GM12865 (cell line): ENCODE results near the gene IL17RD.

Experiments
- DNase-seq: peaks from one replicate; pipeline ENCODE4 v3.0.0; 2010; ENCODE audit warnings: low read depth
- H3K4me3 ChIP-seq: 2 replicates; pipeline ENCODE4 v1.5.1; 2011; ENCODE audit warnings: mild to moderate bottlenecking, low read depth, low read length, control low read depth
- TF ChIP-seq, protein P1 (sequence below): IDR thresholded peaks from 2 replicates; pipeline ENCODE4 v1.5.1; 2011; ENCODE audit warnings: low read length, control low read depth, low read depth, inconsistent platforms; ENCODE audit not compliant: insufficient read depth; ENCODE audit errors: missing control alignments

The IL17RD gene

DNA sequence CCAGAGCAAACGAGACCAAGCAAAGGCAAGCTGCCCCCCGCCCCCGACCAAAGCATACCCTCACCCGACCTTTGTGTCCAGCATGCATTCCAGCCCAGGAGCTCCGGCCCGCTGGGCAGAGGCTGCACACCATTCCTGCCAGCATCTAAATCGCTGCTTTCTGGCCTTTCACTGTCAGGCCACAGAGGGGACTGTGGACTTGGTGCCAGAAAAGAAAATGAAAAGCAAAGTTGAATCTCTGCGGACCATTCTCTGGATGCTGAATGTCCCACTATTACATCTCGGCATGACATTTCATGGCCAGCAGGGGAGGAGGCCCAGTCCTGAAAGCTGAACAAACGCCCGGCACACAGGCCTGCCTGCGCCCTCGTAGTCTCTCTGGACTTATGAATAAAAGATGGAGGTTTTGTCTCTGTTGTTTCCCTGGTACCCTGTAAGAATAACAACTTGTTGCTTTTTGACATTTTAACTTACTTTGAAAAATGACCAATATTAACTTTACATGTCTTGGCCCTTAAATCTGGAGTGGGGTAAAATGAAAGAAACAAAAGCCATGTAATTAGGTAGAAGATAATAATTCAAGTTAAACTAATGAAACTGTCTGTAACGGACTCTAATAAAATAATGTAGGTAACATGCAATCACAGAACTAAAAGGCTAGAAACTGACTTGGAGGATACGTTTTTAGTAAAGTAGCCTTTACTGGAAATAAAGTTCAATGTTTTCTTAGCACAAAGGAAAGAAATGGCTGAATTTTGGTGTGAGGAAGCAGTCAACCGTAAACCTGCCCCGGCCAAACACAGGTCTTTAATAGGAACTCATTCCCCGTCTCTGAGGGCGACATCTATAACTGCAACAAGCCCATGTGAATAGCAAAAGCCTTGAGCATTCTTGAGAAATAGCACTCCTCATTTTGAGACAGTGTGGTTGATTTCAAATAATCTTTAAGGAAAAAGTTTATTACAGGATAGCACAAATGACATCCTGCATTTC, 12.7 kb downstream of the IL17RD start:
- H3K4me3 ChIP-seq: no peak overlapping the region
- no peak for DNase-seq

DNA sequence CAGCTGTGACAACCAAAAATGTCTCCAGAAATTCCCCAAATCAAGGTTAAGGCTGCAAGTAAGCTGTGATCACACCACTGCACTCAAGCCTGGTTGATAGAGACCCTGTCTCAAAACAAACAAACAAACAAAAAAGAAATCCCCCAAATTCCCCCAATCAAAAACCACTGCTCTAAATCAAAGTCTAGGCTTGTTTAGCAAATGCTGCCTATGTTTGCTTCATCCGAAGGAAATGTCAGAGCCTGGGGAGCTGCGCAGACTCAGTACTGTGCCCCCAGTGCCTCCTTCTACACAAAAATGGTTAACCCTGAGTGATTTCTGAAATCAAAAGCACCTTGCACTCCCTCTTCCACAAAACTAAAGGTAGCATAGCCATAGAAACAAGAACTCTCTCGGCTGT, 13.4 kb downstream of the IL17RD start:
- TF ChIP-seq, protein P1, sequence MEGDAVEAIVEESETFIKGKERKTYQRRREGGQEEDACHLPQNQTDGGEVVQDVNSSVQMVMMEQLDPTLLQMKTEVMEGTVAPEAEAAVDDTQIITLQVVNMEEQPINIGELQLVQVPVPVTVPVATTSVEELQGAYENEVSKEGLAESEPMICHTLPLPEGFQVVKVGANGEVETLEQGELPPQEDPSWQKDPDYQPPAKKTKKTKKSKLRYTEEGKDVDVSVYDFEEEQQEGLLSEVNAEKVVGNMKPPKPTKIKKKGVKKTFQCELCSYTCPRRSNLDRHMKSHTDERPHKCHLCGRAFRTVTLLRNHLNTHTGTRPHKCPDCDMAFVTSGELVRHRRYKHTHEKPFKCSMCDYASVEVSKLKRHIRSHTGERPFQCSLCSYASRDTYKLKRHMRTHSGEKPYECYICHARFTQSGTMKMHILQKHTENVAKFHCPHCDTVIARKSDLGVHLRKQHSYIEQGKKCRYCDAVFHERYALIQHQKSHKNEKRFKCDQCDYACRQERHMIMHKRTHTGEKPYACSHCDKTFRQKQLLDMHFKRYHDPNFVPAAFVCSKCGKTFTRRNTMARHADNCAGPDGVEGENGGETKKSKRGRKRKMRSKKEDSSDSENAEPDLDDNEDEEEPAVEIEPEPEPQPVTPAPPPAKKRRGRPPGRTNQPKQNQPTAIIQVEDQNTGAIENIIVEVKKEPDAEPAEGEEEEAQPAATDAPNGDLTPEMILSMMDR: no peak
- no peak for DNase-seq
- H3K4me3 ChIP-seq: no peak overlapping the region

More for the DNA sequence above, 12.7 kb downstream of the IL17RD start:
- TF ChIP-seq, protein P1: no peak

DNA sequence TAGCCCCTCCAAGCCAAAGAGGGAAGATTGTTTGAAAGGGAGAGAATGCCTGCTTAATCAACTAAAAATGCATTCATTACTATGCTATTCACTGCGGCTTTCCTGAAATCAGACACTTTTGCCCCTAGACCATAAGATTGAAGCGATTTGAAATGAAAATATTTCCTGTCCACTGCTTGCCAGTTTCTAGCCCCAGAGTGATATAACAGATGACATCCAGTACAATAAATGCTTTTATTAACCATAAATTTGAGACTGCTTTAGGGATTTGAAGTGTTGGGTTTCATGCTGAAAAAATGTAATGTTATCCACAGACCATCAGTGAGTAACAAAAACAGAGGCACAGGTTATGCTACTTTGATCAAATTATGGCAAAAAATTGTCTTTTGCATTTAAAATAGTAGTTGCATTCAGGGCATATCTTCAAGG, 14.1 kb downstream of the IL17RD start:
- DNase-seq: no peak
- TF ChIP-seq, protein P1: no peak
- H3K4me3 ChIP-seq: no peak overlapping the region

DNA sequence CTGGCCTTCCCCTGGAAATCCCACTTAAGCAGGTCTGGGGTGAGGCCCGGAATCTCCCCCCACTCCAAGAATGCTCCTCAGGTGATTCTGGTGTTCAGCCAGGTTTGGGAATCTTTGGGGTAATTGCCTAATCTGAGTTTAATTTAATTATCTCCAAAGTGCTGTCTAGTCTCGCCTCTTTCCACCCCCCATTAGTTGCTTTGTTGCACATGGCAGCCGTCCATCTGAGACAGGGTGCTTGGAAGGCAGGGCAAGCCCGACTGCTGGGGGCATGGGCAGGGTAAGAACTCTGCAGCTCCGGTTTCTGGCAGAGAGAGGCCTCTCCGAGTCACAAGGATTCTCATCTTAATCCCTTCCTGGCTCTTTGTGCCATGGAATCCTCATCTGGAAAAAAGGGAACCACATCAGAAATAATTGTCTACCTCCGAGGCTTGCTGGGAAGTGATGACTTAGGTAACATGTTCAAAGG, 15.0 kb downstream of the IL17RD start:
- DNase-seq: no peak
- TF ChIP-seq, protein P1: no peak
- no peak overlapping the region for H3K4me3 ChIP-seq

DNA sequence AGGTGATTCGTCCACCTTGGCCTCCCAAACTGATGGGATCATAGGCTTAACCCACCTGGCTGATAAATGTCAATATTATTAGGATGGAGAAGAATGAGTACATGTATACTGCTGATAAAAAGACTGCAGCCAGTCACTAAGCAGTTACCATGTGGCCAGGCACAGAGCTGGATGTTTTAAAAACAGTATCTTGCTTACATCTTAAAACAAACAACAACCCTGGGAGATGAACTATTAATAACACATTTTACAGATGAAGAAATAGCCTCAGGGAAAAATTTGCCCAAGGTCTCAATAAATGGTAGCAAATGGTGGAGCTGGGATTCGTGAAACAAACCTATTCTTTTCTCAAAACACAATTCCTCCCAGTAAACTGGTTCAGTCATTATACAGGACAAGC, 18.1 kb downstream of the IL17RD start:
- H3K4me3 ChIP-seq: no peak overlapping the region
- TF ChIP-seq, protein P1: no peak
- no peak for DNase-seq

DNA sequence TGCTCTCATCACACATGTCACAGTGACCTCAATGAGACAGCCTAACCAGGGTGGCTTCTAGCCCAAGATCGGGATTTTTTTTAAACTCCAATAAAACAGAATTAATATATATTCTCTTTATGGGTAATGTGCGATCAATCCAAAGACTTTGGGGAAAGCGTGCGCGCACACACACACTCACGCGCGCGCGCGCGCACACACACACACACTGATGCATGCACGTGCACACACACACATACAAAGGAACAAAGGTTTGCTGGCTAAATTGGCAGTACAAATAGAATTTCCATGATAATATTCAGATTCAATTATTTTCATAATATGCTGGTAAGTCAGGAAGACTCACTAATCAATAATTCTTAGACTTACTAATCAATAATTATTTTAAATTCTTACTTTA, 19.3 kb downstream of the IL17RD start:
- no peak overlapping the region for H3K4me3 ChIP-seq
- TF ChIP-seq, protein P1: no peak
- DNase-seq: no peak
